GM19035 (cell line): ENCODE data around the gene FBXO11.
"Not testable (repeated sequence)": the region's sequence is repeated elsewhere in the genome, so short reads cannot be mapped to it uniquely, and the experiment has no call there.

Experiments used
- ATAC-seq: cut with Tn5 transposase; IDR thresholded peaks from one replicate; pipeline ENCODE4 v1.9.1; 2021; ENCODE audit not compliant: unreplicated experiment

Gene FBXO11

GRCh38 chr2:47899915-47900816 is 6.1 kb downstream of the FBXO11 start:
- no peak for ATAC-seq

GRCh38 chr2:47897883-47898731 is 8.2 kb downstream of the FBXO11 start:
- no peak for ATAC-seq

DNA sequence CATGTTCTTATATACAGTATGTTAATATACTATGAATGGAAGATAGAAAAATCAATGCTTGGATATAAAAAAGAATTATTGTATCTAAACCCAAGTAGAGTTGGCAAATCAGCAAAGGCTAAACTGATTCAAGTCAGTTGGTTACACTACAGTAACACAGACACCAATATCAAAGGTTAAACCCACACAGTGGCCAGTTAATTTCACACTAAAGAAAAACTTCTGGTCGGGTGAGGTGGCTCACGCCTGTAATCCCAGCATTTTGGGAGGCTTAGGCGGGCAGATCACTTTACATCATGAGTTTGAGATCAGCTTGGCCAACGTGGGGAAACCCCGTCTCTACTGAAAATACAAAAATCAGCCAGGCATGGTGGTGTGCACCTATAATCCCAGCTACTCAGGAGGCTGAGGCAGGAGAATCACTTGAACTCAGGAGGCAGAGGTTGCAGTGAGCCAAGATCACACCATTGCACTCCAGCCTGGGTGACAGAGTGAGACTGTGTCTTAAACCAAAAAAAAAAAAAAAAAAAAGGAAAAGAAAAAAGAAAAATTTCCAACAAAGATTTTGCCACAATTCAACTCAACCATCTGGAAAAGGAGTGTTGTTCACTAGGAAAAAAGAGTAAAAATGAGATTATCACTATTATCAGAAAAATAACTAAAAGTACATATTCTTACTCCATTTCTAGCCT is 9.0 kb downstream of the FBXO11 start:
- not testable (repeated sequence) for ATAC-seq

DNA sequence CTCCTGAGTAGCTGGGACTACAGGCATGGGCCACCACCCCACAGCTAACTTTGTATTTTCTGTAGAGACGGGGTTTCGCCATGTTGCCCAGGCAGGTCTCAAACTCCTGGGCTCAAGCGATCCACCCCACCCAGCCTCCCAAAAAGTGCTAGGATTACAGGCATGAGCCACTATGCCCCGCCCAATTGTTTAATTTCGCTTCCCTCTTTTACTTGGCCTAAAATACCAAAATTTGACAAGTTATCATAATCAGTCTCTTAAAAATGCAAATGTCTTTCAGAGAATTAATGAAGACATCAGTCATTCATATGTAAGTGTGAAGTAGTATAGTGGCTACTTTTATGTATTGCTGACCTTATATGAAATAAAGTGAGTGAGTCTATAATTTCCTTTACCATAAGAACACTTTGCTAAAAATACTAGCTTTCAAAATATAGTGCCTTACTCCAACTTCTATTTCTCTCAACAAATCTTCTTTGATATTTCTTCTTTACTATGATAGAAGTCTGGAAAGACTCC is 9.8 kb downstream of the FBXO11 start:
- ATAC-seq = no peak

- no peak for ATAC-seq
These were observed 12.5 kb downstream of the FBXO11 start for GRCh38 chr2:47893771-47894170.

- no peak for ATAC-seq
These were observed 14.0 kb downstream of the FBXO11 start for GRCh38 chr2:47892338-47892730.

- no peak for ATAC-seq
These were observed 14.6 kb downstream of the FBXO11 start for GRCh38 chr2:47891369-47892337.

GRCh38 chr2:47890711-47891368 is 15.5 kb downstream of the FBXO11 start:
- ATAC-seq = no peak

DNA sequence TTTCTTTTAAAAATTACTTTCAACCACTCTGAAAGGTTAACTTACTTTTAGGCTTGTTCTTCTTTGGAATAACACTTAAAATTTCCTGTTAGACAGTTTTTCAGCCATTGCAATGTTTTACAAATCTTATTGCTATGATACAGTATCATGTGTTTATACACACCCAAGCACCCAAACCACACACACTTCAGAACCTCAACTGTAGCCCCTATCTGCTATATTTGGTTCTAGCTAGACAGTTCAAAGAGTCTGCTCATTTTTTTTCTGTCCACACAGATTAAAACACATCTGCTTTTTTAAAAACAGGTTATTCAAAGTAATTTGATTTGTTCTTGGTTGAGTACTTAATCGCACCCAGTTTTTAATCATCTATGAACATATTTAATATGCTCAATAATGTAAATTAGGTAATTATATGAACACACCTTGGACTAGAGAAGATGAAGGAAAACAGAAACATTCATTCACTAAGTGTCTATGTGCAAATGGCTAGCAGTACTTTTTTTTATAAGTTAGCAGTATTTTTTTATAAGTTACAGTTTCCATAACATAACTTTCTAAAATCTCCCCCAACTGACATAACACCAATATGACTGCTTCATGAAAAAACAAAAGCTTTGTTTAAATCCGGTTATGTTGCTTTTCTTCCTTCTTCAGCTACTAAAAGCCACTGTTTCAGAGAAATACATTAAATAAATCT is 17.6 kb downstream of the FBXO11 start:
- no peak for ATAC-seq

DNA sequence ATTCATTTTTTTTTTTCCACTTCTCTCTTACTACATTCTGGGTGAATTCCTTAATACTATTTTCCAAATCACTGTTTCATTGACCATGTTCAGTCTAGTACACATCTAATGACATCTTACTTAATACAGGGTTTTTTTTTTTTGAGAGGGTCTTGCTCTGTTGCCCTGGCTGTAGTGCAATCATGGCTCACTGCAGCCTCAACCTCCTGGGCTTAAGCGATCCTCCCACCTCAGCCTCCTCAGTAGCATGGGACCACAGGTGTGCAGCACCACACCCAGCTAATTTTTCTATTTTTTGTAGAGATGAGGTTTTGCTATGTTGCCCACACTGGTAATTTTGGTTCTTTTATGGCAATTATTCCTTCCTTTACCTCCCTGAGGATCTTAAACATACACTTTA is 29.4 kb downstream of the FBXO11 start:
- no peak for ATAC-seq

DNA sequence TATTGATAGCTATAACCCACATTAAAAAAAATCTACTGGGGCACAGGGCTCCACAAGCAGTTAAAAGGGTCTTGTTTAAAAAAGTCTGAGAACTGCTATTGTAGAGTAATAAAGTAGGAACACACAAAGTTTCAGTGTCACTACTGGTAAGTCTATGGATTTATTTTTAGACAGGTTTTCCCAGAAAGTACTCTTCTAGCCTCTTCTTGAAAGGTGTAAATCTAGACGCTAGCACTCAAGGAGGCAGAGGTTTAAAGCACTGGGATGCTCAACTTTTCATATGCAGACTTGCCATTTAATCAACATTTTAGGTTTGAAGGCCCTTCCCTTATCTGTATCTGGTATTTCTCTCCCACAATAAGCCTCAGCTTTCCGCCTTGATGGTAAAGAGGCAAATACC is 33.4 kb downstream of the FBXO11 start:
- ATAC-seq = no peak

DNA sequence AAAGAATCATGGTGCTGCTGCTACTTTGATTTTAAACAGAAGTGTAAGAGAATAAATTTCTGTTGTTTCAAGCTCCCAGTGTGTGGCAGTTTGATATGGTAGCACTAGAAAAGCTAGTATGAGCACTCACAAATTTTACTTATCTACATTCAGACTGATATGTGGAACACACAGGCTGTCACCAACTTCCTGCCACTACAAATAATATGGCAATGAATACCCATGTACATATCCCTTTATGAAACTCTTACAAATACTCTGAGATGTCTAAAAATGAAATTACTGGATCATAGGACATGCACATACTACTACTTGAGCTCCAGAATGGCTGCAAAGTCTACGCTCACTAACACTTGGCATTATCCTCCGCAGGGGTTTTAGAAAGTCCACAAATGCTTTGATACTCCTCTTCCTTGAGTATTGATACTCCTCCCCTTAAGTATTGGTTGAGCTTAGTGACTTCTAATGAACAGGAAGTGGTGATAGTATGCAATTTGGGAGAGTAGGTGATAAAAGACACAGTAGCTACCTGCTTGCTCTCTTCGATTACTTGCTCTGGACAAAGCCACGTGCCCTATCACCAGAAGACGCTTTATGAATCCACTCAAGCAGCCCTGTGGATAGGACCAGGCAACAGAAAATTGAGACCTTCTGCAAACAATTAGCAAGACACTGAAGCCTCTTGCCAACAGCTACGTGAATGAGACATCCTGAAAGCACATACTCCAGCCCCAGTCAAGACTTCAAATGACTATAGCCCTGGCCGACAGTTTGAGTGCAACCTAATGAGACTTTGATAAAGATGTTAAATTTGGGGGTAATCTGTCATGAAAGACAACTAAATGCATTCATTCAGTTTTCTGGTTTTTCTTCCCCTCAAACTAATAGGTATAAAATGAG is 35.4 kb downstream of the FBXO11 start:
- no peak for ATAC-seq

- ATAC-seq = no peak
These were observed 36.3 kb downstream of the FBXO11 start for GRCh38 chr2:47869859-47870595.

DNA sequence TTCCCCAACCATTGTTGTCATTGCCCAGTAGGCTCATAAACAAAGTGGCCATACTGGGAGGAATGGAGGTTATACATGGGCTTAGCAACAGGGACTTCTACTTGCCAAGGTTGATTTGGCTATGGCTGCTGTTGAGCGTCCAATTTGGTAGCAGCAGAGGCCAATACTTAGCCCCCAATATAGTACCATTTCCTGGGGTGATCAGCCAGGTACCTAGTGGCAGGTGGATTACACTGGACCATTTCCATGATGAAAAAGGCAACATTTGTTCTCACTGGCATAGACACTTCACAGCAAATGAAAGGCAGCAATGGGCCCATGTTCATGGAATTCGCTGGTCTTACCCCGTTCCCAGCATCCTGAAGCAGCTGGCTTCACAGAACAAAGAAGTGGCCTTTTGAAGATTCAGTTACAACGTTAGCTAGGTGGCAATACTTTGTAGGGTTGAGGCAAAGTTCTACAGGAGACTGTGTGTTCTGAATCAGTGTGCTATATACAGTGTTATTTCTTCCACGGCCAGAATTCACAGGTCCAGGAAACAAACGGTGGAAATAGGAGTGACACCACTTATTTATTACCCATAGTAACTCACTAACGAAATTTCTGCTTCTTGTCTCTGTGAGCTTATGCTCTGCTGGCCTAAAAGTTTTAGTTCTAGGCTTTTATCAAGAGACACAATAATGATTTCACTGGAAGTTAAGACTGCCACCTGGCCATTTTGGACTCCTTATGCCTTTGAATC is 37.5 kb downstream of the FBXO11 start:
- ATAC-seq = no peak

DNA sequence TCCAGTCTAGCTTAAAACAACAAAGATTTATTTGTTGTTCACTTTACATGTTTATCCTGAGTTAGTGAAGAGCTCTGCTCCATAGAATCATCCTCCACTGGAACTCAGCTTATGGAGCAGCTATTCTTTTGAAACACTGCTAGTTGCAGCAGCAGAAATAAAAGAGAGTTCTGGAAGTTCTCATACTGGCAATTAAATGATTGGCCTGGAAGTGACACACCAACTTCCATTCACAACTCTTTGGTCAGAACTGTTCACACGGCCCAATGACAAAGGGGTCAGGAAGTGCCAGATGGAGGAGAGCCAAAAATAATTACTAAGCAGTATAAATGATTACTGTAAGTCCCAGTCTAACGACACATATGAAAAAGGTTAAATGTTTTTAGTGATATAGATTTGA is 39.1 kb downstream of the FBXO11 start:
- ATAC-seq = no peak

DNA sequence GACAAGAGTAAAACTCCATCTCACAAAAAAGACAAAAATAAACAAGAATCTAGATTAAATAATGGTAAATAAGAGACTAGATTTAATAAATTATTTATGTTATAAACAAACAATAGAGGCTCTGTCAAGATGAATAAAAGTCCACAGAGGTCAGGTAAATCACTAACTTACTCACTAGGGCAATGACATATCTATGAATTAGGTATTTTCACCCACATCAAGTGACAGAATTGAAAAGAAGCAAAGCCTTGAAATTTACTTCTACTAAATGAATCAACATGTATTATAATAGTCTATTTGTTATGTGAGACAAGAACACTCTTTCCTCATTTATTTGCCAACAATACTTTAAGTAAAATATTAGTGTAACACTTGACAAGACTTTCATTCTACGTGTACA is 41.7 kb downstream of the FBXO11 start:
- ATAC-seq = no peak

GRCh38 chr2:47862949-47863348 is 43.3 kb downstream of the FBXO11 start:
- no peak for ATAC-seq
